ENCODE measurements around the gene AAMP.
A peak's percentile ranks its signal among the peaks of the same experiment; 100 is the strongest.
"Not testable (repeated sequence)": the region's sequence is repeated elsewhere in the genome, so short reads cannot be mapped to it uniquely, and the experiment has no call there.

AAMP gene, protein sequence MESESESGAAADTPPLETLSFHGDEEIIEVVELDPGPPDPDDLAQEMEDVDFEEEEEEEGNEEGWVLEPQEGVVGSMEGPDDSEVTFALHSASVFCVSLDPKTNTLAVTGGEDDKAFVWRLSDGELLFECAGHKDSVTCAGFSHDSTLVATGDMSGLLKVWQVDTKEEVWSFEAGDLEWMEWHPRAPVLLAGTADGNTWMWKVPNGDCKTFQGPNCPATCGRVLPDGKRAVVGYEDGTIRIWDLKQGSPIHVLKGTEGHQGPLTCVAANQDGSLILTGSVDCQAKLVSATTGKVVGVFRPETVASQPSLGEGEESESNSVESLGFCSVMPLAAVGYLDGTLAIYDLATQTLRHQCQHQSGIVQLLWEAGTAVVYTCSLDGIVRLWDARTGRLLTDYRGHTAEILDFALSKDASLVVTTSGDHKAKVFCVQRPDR

GRCh38 chr2:218269900-218270720 lies at the start of gene AAMP, which contains the start of gene PNKD:
Gene AAMP (minus strand): TSS chr2:218270137. CDS start chr2:218270086, 51 bp downstream.
Gene PNKD (plus strand): TSS chr2:218270519. CDS start chr2:218270536, 17 bp downstream.
- DNase-seq = peak; percentile 90 to 93

DNA sequence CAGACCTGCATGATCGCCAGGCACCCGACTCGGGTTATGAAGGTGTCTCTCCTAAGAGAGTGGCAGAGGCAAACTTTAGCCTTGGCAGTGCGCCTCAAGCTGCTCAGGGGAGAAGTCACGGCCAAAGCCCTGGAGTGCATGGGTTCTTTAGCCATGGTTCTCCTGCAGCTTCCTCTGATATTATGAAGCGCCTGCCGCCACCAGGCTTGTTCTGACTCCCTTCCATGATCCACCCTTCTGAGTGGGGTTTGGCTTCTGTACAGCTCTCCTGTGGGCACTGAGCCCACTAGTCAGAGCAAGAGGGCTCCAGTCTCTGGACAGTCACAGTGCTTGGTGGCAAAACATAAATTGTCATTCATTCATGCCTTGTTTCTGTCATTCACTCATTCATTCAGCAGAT lies 48.3 kb upstream of the AAMP start:
- no peak for DNase-seq

- DNase-seq = no peak
Measured at GRCh38 chr2:218317835-218318234, 47.9 kb upstream of the AAMP start.

DNA sequence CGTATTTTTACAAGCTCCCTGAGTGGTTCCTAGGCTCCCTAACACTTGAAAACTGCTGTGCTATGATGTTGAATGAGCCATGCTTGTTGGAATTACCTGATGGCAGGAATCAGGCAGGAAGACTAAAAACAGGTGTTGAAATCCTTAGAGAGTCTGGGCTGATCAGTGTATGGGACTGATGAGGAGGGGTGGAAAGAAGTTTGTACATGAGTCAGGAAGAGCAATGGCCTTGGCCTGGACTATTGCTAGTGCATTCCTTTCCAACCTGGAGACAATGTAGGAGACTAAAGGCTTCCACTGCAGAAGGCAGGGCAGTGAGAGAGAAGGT lies 47.3 kb upstream of the AAMP start:
- DNase-seq = no peak

GRCh38 chr2:218315397-218315796 lies 45.5 kb upstream of the AAMP start:
- DNase-seq = no peak

DNA sequence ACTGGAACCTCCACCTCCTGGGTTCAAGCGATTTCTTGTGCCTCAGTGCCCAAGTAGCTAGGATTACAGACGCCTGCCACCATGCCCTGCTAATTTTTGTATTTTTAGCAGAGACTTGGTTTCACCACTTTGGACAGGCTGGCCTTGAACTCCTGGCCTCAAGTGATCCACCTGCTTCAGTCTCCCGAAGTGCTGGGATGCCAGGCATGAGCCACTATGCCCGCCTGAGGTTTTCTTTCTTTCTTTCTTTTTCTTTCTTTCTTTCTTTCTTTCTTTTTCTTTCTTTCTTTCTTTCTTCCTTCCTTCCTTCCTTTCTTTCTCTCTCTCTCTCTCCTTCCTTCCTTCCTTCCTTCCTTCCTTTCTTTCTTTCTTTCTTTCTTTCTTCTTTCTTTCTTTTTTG lies 44.8 kb upstream of the AAMP start:
- DNase-seq = not testable (repeated sequence)

DNA sequence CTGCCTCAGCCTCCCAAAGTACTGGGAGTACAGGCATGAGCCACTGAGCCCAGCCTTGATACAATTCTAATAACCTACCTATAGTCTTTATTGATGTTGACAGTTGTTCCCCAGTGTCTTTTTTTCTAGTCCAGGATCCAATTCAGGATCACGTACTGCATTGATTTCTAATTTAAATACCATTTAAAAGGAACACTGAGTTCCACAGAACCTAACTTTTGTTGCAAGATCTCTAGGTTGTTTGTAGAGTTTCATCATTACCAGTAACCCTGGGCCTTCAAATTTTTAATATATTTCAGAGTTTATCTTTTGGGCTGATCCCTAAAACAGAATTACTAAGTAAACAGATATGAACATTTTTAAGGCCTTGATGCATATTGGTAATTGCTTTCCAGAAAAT lies 43.4 kb upstream of the AAMP start:
- no peak for DNase-seq

DNA sequence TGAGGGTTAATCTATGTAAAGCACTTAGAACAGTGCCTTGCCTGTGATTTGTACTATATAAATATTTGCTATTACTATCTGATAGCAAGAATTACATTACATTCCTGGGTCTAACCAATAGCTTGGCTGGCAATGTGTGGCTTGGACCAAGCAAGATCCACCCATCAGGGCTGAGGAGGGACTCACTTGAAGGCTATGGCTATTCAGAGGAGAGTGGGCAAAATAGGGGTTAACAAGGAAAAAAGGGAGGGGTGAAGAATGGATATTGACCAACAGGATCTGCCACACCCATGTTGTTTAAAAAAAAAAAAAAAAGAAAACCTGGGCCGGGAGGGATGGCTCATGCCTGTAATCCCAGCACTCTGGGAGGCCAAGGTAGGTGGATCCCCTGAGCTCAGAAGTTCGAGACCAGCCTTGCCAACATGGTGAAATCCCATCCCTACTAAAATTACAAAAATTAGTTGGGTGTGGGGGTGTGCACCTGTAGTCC lies 42.4 kb upstream of the AAMP start:
- no peak for DNase-seq

DNA sequence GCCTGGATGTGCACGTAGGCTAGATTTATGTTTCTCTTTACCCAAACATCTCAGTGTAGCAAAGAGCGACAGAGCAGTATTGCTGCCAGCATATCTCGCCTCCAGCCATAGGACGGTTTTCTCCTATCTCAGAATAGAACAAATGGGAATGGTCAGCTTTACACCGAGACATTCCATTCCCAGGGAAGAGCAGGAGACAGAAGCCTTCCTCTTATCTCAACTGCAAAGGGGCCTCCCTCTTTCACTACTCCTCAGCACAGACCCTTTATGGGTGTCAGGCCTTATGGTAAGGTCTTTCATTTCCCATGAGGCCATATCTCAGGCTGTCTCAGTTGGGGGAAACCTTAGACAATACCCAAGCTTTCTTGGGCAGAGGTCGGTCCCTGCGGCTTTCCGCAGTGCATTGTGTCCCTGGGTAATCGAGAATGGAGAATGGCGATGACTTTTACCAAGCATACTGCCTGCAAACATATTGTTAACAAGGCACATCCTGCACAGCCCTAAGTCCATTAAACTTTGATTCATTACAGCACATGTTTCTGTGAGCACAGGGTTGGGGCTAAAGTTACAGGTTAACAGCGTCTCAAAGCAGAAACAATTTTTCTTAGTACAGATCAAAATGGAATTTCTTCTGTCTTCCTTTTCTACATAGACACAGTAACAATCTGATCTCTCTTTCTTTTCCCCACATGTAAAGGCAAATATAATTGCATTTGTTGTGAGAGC lies 41.8 kb upstream of the AAMP start:
- not testable (repeated sequence) for DNase-seq

DNA sequence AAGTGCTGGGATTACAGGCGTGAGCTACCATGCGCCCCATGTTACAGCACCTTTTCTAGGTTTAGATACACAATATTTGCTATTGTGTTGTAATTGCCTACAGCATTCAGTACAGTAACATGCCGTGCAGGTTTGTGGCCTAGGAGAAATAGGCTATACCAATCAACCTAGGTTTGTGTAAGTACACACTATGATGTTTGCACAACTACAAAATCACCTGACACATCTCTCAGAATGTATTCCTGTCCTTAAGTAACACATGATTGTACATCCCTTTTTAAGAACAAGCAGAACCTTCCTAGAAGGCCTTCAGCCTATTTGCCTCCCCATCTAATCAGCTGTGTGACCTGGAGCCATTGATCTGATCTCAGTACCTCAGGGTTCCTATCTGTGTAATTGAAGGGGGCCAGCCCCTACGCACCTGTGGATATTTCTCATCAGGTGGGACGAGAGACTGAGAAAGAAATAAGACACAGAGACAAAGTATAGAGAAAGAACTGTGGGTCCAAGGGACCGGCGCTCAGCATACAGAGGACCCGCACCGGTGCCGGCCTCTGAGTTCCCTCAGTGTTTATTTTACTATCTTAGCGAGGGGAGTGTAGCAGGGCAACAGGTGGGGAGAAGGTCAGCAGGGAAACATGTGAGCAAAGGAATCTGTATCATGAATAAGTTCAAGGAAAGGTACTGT lies 41.1 kb upstream of the AAMP start:
- no peak for DNase-seq

GRCh38 chr2:218307415-218308090 lies 37.6 kb upstream of the AAMP start:
- DNase-seq = no peak

DNA sequence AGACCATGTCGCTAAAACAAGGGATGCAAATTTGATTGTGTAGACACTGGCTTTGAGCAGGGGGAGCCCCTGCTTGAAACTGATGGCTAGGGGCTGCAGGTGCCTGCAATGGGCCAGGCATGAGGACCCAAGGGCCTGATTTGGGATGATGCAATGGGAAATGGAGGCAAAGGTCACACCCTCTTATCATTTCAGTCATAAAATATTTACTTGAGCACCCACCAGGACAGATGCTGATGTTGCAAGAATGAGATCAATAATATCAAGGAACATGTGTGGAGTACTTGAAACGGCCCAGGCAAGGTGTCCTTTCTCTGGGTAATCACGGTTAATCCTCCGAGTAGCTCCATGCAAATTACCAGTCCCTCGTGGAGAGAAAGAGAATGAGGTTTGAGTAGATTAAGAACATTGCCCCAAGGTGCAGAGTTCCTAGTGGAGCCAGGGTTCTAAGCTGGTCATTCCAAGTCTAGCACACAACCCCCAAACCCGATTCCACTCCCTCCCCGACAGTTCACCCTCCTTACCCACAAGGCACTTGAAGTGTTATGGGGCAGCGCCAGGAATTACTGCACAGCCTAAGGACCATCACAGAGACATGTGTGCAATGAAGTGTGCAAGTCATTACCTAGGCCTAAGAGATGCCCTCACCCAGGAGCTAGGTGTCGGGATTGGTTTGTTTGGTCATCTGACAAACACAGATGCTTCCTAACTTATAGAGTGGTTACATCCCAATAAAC lies 36.4 kb upstream of the AAMP start:
- no peak for DNase-seq

DNA sequence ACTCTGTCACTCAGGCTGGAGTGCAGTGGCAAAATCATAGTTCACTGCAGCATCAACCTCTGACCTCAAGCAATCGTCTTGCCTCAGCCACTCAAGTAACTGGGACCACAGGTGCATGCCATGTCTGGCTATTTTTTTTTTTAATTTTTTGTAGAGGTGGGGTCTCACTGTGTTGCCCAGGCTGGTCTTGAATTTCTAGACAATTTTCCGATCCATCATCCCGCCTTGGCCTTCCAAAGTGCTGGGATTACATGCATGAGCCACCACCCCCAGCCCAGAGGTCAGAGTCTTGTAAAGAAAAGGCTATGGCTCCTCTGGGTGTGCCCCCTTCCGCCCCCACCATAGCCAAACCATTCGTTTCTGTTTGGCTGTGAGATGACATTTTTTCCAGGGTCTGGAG lies 35.4 kb upstream of the AAMP start:
- DNase-seq = no peak

DNA sequence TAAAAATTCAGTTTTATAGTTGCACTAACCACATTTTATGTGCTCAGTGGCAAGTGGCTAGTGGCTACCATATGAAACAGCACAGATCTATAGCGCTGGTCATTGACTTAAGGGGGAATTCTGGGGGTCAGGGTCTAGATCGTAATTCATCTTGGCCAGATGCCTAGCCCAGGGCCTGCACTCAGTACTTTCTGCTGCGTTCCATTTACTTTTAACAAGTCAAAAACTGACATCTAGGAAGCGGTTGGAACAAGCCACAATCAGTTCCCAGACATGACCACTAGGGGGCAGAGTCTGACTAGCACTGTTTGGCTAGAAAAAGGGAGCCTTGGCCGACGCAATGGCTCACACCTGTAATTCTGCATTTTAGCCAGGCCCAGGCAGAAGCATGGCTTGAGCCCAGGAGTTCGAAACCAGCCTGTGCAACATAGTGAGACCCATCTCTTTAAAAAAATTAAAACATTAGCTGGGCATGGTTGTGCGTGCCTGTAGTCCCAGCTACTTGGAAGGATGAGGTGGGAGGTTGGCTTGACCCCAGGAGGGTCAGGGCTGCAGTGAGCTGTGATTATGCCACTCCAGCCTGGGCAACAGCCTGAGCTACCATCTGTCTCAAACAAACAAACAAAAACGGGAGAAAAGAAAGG lies 31.4 kb upstream of the AAMP start:
- peak; percentile 66 to 67 for DNase-seq

- no peak for DNase-seq
Measured at GRCh38 chr2:218300141-218300540, 30.2 kb upstream of the AAMP start.

GRCh38 chr2:218298314-218298875 lies 28.5 kb upstream of the AAMP start:
- no peak for DNase-seq

GRCh38 chr2:218296847-218297246 lies 26.9 kb upstream of the AAMP start:
- DNase-seq = no peak

GRCh38 chr2:218296200-218296599 lies 26.3 kb upstream of the AAMP start:
- DNase-seq = no peak

DNA sequence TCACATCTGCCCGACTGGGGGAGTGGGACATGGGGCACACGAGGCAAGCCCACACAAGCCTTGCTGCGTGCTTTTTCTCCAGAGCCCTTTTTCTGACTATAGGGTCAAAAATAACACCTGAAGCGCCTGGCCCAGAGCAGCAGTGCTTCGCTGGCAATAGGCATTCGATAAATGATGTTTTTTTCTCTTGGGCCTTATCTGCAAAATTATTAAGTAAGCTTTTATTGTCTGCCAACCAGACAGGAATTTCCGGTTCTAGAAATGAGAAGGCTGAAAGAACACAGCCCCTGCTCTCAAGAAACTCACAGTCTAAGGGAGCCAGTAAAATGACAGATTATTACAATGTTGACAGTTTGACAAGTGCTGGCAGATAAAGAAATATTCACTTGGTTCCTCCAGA lies 25.1 kb upstream of the AAMP start:
- no peak for DNase-seq

DNA sequence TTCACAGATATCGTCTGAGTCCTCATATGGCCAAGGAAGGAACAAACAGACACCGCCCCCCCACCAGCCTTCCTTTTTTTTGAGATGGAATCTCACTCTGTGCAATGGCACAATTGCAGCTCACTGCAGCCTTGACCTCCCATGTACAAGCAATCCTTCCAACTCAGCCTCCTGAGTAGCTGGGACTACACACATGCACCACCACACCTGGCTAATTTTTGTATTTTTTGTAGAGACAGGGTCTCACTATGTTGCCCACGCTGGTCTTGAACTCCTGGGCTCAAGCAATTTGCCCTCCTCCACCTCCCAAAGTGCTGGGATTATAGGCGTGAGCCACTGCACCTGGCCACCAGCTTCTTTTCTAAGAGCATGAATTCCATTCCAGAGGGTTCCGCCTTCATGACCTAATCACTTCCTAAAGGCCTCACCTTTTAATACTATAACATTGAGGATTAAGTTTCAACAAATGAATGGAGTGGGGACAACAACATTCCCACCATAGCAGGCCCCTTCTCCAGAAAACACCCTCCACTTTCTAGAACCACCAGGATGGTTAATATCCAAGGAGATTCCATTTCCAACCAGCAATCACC lies 24.6 kb upstream of the AAMP start:
- DNase-seq = no peak
